Activated T-cell treated with anti-CD3 and anti-CD28 coated beads, Interleukin-2, amount 50 U/mL, for 4 hours (primary cell): ENCODE measurements around the gene CABYR. TPM values are rescaled to one million over a fixed set of nuclear protein-coding genes. Genes with fewer than 3 reads are reported as not detected.
A peak's percentile ranks its signal among the peaks of the same experiment; 100 is the strongest.

Source experiments
- ATAC-seq, 2 donors: fragments of 200-7000 bp; cut with Tn5 transposase; one replicate each; pipeline ENCODE4 v1.10.0; 2021
- DNase-seq: peaks from one replicate; pipeline ENCODE4 v3.0.0-alpha.2; 2020
- H3K27me3 Mint-ChIP-seq: one replicate; pipeline ENCODE4 v1.8.0; 2021; ENCODE audit warnings: low read depth, mixed read lengths
- H3K36me3 Mint-ChIP-seq: one replicate; pipeline ENCODE4 v1.8.0; 2022; ENCODE audit warnings: mixed read lengths; ENCODE audit not compliant: insufficient read depth
- H3K4me1 Mint-ChIP-seq: one replicate; pipeline ENCODE4 v1.8.0; 2021; ENCODE audit warnings: low read depth, mixed read lengths
- H3K4me3 Mint-ChIP-seq: one replicate; pipeline ENCODE4 v1.8.0; 2021; ENCODE audit warnings: mild to moderate bottlenecking, moderate library complexity, mixed read lengths
- H3K9me3 Mint-ChIP-seq: one replicate; pipeline ENCODE4 v1.8.0; 2021; ENCODE audit warnings: mixed read lengths
- total RNA-seq, 3 donors: library from RNA; stranded (reverse); gene quantifications; one replicate each; pipeline ENCODE4 v1.2.1, GENCODE V29; 2021

CABYR gene
- total RNA-seq, 3 donors from 2014 or later, result 0.37 to 0.98 TPM; not detected in 1

GRCh38 chr18:24190590-24190989 lies 51.7 kb downstream of the CABYR start:
- Mint-ChIP-seq H3K4me3 (no peak overlapping the region), H3K4me1 (no peaks in the 10 kb centered on the region), H3K36me3 (no peaks in the 10 kb centered on the region), H3K27me3 (no peaks in the 10 kb centered on the region), H3K9me3 (no peaks in the 10 kb centered on the region)
- ATAC-seq, result no peak
- DNase-seq, result no peak

GRCh38 chr18:24195296-24196053 lies 56.6 kb downstream of the CABYR start:
- Mint-ChIP-seq H3K4me3 (no peak overlapping the region), H3K36me3 (no peaks in the 10 kb centered on the region), H3K27me3 (no peaks in the 10 kb centered on the region), H3K9me3 (no peaks in the 10 kb centered on the region), H3K4me1 (no peaks in the 10 kb centered on the region)
- DNase-seq, result no peak
- ATAC-seq, result no peak

GRCh38 chr18:24196764-24197163 lies 57.9 kb downstream of the CABYR start:
- ATAC-seq (no peak), DNase-seq (no peak)
- Mint-ChIP-seq H3K27me3 (no peaks in the 10 kb centered on the region), H3K9me3 (no peaks in the 10 kb centered on the region), H3K4me1 (no peaks in the 10 kb centered on the region), H3K4me3 (no peak overlapping the region), H3K36me3 (no peaks in the 10 kb centered on the region)

DNA sequence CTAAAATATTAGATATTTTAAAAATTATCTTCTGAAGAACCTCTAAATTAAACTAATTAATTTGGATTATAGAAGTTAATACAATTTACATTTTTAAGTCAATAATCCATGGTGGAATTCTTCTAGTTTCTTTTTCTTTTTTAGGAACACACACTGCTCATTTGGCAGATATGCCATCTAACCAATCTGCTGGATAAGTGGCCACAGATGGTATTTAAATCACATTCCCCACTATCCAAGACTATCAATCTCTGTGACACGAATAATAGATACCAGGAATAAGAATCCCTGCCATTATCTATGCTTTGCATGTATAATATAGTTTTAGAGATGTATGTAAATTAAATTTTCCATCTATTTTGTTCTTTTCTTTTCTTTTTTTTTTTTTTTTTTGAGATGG lies 58.5 kb downstream of the CABYR start:
- DNase-seq, result no peak
- ATAC-seq, result no peak
- Mint-ChIP-seq H3K9me3 (no peaks in the 10 kb centered on the region), H3K4me3 (no peak overlapping the region), H3K4me1 (no peaks in the 10 kb centered on the region), H3K36me3 (no peaks in the 10 kb centered on the region), H3K27me3 (no peaks in the 10 kb centered on the region)

GRCh38 chr18:24198461-24198860 lies 59.6 kb downstream of the CABYR start:
- no peaks in the 10 kb centered on the region for H3K36me3 Mint-ChIP-seq
- no peaks in the 10 kb centered on the region for H3K9me3 Mint-ChIP-seq
- ATAC-seq (no peak), DNase-seq (no peak)
- no peak overlapping the region for H3K4me3 Mint-ChIP-seq
- H3K4me1 Mint-ChIP-seq, result no peaks in the 10 kb centered on the region
- no peaks in the 10 kb centered on the region for H3K27me3 Mint-ChIP-seq

DNA sequence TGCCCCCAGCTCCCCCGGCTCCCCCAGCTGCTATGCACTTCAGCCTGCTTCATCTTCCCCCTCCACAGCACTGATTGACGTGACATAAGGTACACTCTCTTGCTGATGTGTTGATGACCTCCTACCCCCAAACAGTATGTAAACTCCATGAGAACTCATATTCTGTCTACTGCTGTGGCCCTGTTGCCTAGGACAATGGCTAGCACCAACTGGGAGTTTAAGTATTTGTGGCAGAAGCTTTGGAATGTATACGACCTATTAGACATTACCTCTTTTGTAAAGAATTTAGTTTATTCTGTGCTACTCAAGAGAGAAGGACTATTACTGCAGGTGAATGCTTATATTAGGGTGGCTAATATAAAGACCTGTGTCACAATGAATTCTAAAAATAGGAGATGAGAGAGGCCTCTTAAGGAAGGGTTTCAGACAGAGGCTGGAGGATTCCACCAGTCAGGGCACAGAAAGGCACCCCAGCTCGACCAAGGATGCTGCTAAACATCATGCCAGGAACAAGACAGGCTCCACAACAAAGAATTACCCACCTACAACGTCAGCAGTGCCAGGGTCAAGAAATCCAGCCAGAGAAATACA lies 60.6 kb downstream of the CABYR start:
- H3K36me3 Mint-ChIP-seq, result no peaks in the 10 kb centered on the region
- H3K27me3 Mint-ChIP-seq, result no peaks in the 10 kb centered on the region
- H3K9me3 Mint-ChIP-seq, result no peaks in the 10 kb centered on the region
- H3K4me3 Mint-ChIP-seq, result no peak overlapping the region
- DNase-seq (no peak), ATAC-seq (no peak)
- H3K4me1 Mint-ChIP-seq, result no peaks in the 10 kb centered on the region

GRCh38 chr18:24200494-24201290 lies 61.8 kb downstream of the CABYR start:
- H3K4me1 Mint-ChIP-seq, result no peaks in the 10 kb centered on the region
- no peak for ATAC-seq
- H3K27me3 Mint-ChIP-seq, result no peaks in the 10 kb centered on the region
- no peak overlapping the region for H3K4me3 Mint-ChIP-seq
- DNase-seq, result no peak
- H3K36me3 Mint-ChIP-seq, result no peaks in the 10 kb centered on the region
- H3K9me3 Mint-ChIP-seq, result no peaks in the 10 kb centered on the region

GRCh38 chr18:24201699-24202687 lies 63.1 kb downstream of the CABYR start:
- Mint-ChIP-seq H3K4me1 (no peaks in the 10 kb centered on the region), H3K9me3 (no peaks in the 10 kb centered on the region), H3K36me3 (no peaks in the 10 kb centered on the region), H3K4me3 (no peak overlapping the region), H3K27me3 (no peaks in the 10 kb centered on the region)
- DNase-seq (no peak), ATAC-seq (no peak)

GRCh38 chr18:24204904-24205303 lies 66.0 kb downstream of the CABYR start:
- H3K4me3 Mint-ChIP-seq, result no peak overlapping the region
- H3K4me1 Mint-ChIP-seq, result no peaks in the 10 kb centered on the region
- no peaks in the 10 kb centered on the region for H3K9me3 Mint-ChIP-seq
- H3K36me3 Mint-ChIP-seq, result no peaks in the 10 kb centered on the region
- ATAC-seq (no peak), DNase-seq (no peak)
- peaks cover 3% of the 10 kb centered on the region for H3K27me3 Mint-ChIP-seq

- no peaks in the 10 kb centered on the region for H3K4me1 Mint-ChIP-seq
- H3K27me3 Mint-ChIP-seq, result peaks cover 3% of the 10 kb centered on the region
- ATAC-seq (peak in 1 of 2 donors; percentile 25), DNase-seq (no peak)
- H3K9me3 Mint-ChIP-seq, result no peaks in the 10 kb centered on the region
- no peak overlapping the region for H3K4me3 Mint-ChIP-seq
- H3K36me3 Mint-ChIP-seq, result no peaks in the 10 kb centered on the region
Measured at GRCh38 chr18:24208270-24209035, 69.6 kb downstream of the CABYR start.

GRCh38 chr18:24209558-24209957 lies 70.7 kb downstream of the CABYR start:
- Mint-ChIP-seq H3K9me3 (no peaks in the 10 kb centered on the region), H3K4me3 (no peak overlapping the region), H3K4me1 (no peaks in the 10 kb centered on the region), H3K36me3 (no peaks in the 10 kb centered on the region), H3K27me3 (peaks cover 3% of the 10 kb centered on the region)
- no peak for ATAC-seq
- no peak for DNase-seq
